A549 treated with dexamethasone at 1 μM for 4 hours (cell line): ENCODE data around the gene DSCAM. TPM values are rescaled to one million over a fixed set of nuclear protein-coding genes. Genes with fewer than 3 reads are reported as not detected.

Experiments used
- total RNA-seq: library from RNA; stranded (reverse); fragments of 200-300 nt; extraction: Qiagen RNA extraction; gene quantifications from 5 replicates; pipeline ENCODE4 v1.2.3, GENCODE V29; 2022

The DSCAM gene
- not detected in 5 replicates for total RNA-seq

GRCh38 chr21:40846587-40847411 lies at the start of gene DSCAM:
Gene DSCAM, minus strand, starts transcription at chr21:40847158. Its CDS starts 497 bp downstream, at chr21:40846661.

